K562 (cell line): ENCODE results near the gene MRPL28. TPM values are rescaled to one million over a fixed set of nuclear protein-coding genes. Genes with fewer than 3 reads are reported as not detected.

Experiments
- ATAC-seq: fragments of 200-7000 bp; cut with Tn5 transposase; 3 replicates; pipeline ENCODE4 v1.9.1; 2020; ENCODE audit warnings: moderate library complexity
- BruUV-seq: library from RNA; stranded (reverse); fragments of 400-500 nt; replicated peaks from 2 replicates; lab custom pipeline; 2021; lab: Mats Ljungman, UMichigan
- CTCF ChIA-PET: fragments of 300-600 bp; formaldehyde crosslinking; extraction: SDS; loops from one replicate; lab custom pipeline; 2021; ENCODE audit warnings: low intra/inter-chr PET ratio; lab: Yijun Ruan, JAX
- POLR2A ChIA-PET: fragments of 300-600, 350-650 bp; sonication (Branson Sonifier 250); formaldehyde crosslinking; extraction: SDS; loops from one replicate; lab custom pipeline; 2021; ENCODE audit warnings: antibody characterized with exemption, inconsistent platforms; lab: Yijun Ruan, JAX
- DNase-seq, 4 experiments: peaks; one replicate each; pipeline versions ENCODE4 v3.0.0 to v3.0.0-alpha.2; 2011 to 2018; ENCODE audit warnings: low spot score in 3 of 4, mixed read lengths in 3 of 4; ENCODE audit errors: extremely low read depth in 1 of 4
- FAIRE-seq: peaks from 2 replicates; lab custom pipeline; 2011; peaks lifted over from hg19 to GRCh38; lab: Jason Lieb, UNC
- H2AFZ ChIP-seq: 2 replicates; pipeline ENCODE4 v1.6.0; 2011; ENCODE audit warnings: low read depth, low read length, control low read depth, inconsistent platforms
- H3K27ac ChIP-seq: fragments of 200-600 bp; 3 replicates; pipeline ENCODE4 v1.8.0; 2011; ENCODE audit warnings: low read depth, mild to moderate bottlenecking, control low read depth, inconsistent platforms, low read length, moderate library complexity, mixed read lengths; ENCODE audit errors: extremely low read depth
- H3K27me3 ChIP-seq, 2 experiments: fragments of 300-600 bp in 1 of 2; 2 replicates in 1 of 2; 3 replicates in 1 of 2; pipeline versions ENCODE4 v1.6.0 to v1.8.0; 2011; ENCODE audit warnings: inconsistent platforms in 2 of 2, low read length in 2 of 2, mild to moderate bottlenecking in 1 of 2, mixed read lengths in 1 of 2, moderate library complexity in 1 of 2; ENCODE audit not compliant: control insufficient read depth in 2 of 2, insufficient read depth in 2 of 2
- H3K36me3 ChIP-seq: fragments of 300-600 bp; 3 replicates; pipeline ENCODE4 v1.8.0; 2011; ENCODE audit warnings: mild to moderate bottlenecking, low read length, inconsistent platforms; ENCODE audit not compliant: control insufficient read depth, insufficient read depth
- H3K4me1 ChIP-seq, 2 experiments: fragments of 200-600 bp in 1 of 2; replicated peaks in 1 of 2; 2 replicates in 1 of 2; 3 replicates in 1 of 2; pipeline versions ENCODE4 v1.5.1 to v1.8.0; 2011; ENCODE audit warnings: inconsistent platforms in 2 of 2, low read length in 2 of 2, mild to moderate bottlenecking in 1 of 2, mixed read lengths in 1 of 2, moderate library complexity in 1 of 2; ENCODE audit not compliant: control insufficient read depth in 2 of 2, insufficient read depth in 2 of 2
- H3K4me2 ChIP-seq: 2 replicates; pipeline ENCODE4 v1.6.1; 2011; ENCODE audit warnings: low read length, control low read depth, inconsistent platforms, mixed read lengths; ENCODE audit not compliant: insufficient read depth
- H3K4me3 ChIP-seq: fragments of 200-600 bp; sonication (generic), shearing (Covaris generic); 2 replicates; pipeline ENCODE4 v1.5.1; 2016; ENCODE audit warnings: control low read depth, inconsistent platforms
- H3K79me2 ChIP-seq: fragments of 200-600 bp; 3 replicates; pipeline ENCODE4 v1.8.0; 2011; ENCODE audit warnings: low read length, inconsistent platforms; ENCODE audit not compliant: control insufficient read depth, insufficient read depth
- H3K9ac ChIP-seq, 2 experiments: 2 replicates each; pipeline versions ENCODE4 v1.6.0 to v1.6.1; 2011; ENCODE audit warnings: low read depth in 2 of 2, low read length in 2 of 2, control low read depth in 1 of 2, inconsistent platforms in 1 of 2, mild to moderate bottlenecking in 1 of 2, mixed read lengths in 1 of 2; ENCODE audit not compliant: insufficient read depth in 1 of 2
- H3K9me1 ChIP-seq: one replicate; pipeline ENCODE4 v1.6.0; 2011; ENCODE audit warnings: inconsistent platforms, mild to moderate bottlenecking, low read length, moderate library complexity; ENCODE audit not compliant: control insufficient read depth, insufficient read depth
- H3K9me3 ChIP-seq: replicated peaks from 2 replicates; pipeline ENCODE4 v1.5.1; 2011; ENCODE audit warnings: low read depth, low read length, inconsistent platforms; ENCODE audit not compliant: control insufficient read depth, insufficient read depth
- H4K20me1 ChIP-seq: replicated peaks from 2 replicates; pipeline ENCODE4 v1.6.1; 2011; ENCODE audit warnings: low read length, inconsistent platforms, mixed read lengths; ENCODE audit not compliant: control insufficient read depth, insufficient read depth
- CEBPB ChIP-seq: fragments of 450-650 bp; IDR thresholded peaks from 2 replicates; pipeline ENCODE4 v1.6.1; 2016; ENCODE audit warnings: missing genetic modification characterization, missing compliant biosample characterization
- CREBBP ChIP-seq: IDR thresholded peaks from one replicate; pipeline ENCODE4 v1.6.1; 2012; ENCODE audit warnings: low read depth, mild to moderate bottlenecking, control low read depth, inconsistent platforms, low read length
- EP400 ChIP-seq: fragments of 450-650 bp; IDR thresholded peaks from 2 replicates; pipeline ENCODE4 v1.6.1; 2017; ENCODE audit warnings: antibody characterized with exemption, mild to moderate bottlenecking, moderate library complexity
- HSF4 ChIP-seq: fragments of 250-450 bp; sonication (Bioruptor Pico); IDR thresholded peaks from 2 replicates; pipeline ENCODE4 v2.1.2; 2022; ENCODE audit warnings: mild to moderate bottlenecking, moderate library complexity, borderline replicate concordance
- ID3 ChIP-seq, 2 experiments: fragments of 250-450 bp in 1 of 2; fragments of 450-650 bp in 1 of 2; sonication (Bioruptor Pico) in 1 of 2; IDR thresholded peaks; 2 replicates each; pipeline versions ENCODE4 v1.6.1 to v1.8.0; 2016 to 2021; ENCODE audit warnings: mild to moderate bottlenecking in 2 of 2, moderate library complexity in 2 of 2, missing compliant biosample characterization in 1 of 2, missing genetic modification characterization in 1 of 2
- PBX2 ChIP-seq, 2 experiments: IDR thresholded peaks in 1 of 2; conservative IDR thresholded peaks in 1 of 2; 2 replicates each; pipeline ENCODE4 v1.6.1; 2016; ENCODE audit warnings: low read depth in 2 of 2, mild to moderate bottlenecking in 1 of 2, missing compliant biosample characterization in 1 of 2, missing genetic modification characterization in 1 of 2, moderate library complexity in 1 of 2
- SETDB1 ChIP-seq: IDR thresholded peaks from one replicate; pipeline ENCODE4 v1.6.1; 2012; ENCODE audit warnings: low read length, control low read depth, inconsistent platforms
- TSC22D4 ChIP-seq: fragments of 450-650 bp; IDR thresholded peaks from 2 replicates; pipeline ENCODE4 v1.6.1; 2016; ENCODE audit warnings: missing genetic modification characterization, missing biosample characterization, control low read depth
- ZNF318 ChIP-seq, 2 experiments: fragments of 450-650 bp; IDR thresholded peaks; 2 replicates each; pipeline ENCODE4 v1.6.1; 2016; ENCODE audit warnings: mild to moderate bottlenecking in 2 of 2, borderline replicate concordance in 1 of 2, low read depth in 1 of 2, moderate library complexity in 1 of 2
- WGBS: fragments of 100-300 bp; shearing (Covaris generic); methylation state at CpG from one replicate; pipeline ENCODE4 v1.1.6; 2016; ENCODE audit warnings: low coverage, mixed read lengths; ENCODE audit not compliant: insufficient coverage; ENCODE audit errors: missing lambda C conversion rate; 5-methylcytosine and 5-hydroxymethylcytosine counted together
- in situ Hi-C: fragments of 300-500 bp; cut with MboI; formaldehyde crosslinking; loops from 4 replicates; pipeline ENCODE4 v1.15.0; 2018; ENCODE audit warnings: inconsistent platforms, mixed read lengths
- intact Hi-C: fragments of 100-400 bp; cut with micrococcal nuclease; formaldehyde crosslinking; loops from 2 replicates; pipeline ENCODE4 v1.14.2; 2022
- polyA plus RNA-seq, 8 experiments: library from polyadenylated mRNA; depleted of rRNA in 4 of 8; stranded (reverse) in 5 of 8; unstranded in 3 of 8; fragments of >200 nt; fragmentation: Nextera tagmentation in 2 of 8; fragmentation: Illumina TruSeq in 1 of 8; extraction: Ambion mirVana in 2 of 8; extraction: Trizol in 1 of 8; gene quantifications; 2 replicates each; pipeline versions ENCODE4 v1.2.1 to v1.2.3, GENCODE V29; 2011 to 2014; ENCODE audit warnings: inconsistent platforms in 1 of 8, missing spikeins in 1 of 8
- total RNA-seq, 7 experiments: library from RNA; depleted of rRNA in 6 of 7; stranded (reverse); fragments of >200 nt in 6 of 7; fragmentation: Illumina TruSeq in 2 of 7; extraction: Trizol in 2 of 7; gene quantifications; 2 replicates each; pipeline versions ENCODE4 v1.2.1 to v1.2.3, GENCODE V29; 2011 to 2021; ENCODE audit warnings: low replicate concordance in 1 of 7

MRPL28 gene
- total and polyA plus RNA-seq, 9 of the 15 experiments (the other 6 are each of a cell fraction or from before 2014, with no cell fraction given): 2.5 to 323 (median 175) TPM

GRCh38 chr16:336269-336668 lies 34.1 kb downstream of the MRPL28 start:
- Histone ChIP-seq H3K9ac (0 out of 4 replicates have a peak overlapping the region, but pooled peaks of 1 of the 2 experiments have one; percentile 37), H3K36me3 (peaks cover 5% of the 10 kb centered on the region; the same call in 2 of the 3 replicates), H3K4me1 (peaks cover 45 to 55% of the 10 kb centered on the region in 2 experiments), H4K20me1 (peaks cover 43% of the 10 kb centered on the region), H3K4me2 (peak overlapping the region; percentile 57), H3K9me3 (0 out of 2 replicates have a peak, but pooled peaks cover 1% of the 10 kb centered on the region), H3K9me1 (peaks cover 5% of the 10 kb centered on the region), H3K27ac (peak overlapping the region; percentile 43; the same call in 1 of the 3 replicates), H3K27me3 (no peaks in the 10 kb centered on the region), H2AFZ (no peak overlapping the region), H3K4me3 (no peak overlapping the region), H3K79me2 (peaks cover 98% of the 10 kb centered on the region)
- intact Hi-C loops (no loop called here), in situ Hi-C loops (no loop called here)
- FAIRE-seq (peak; percentile 69), ATAC-seq (peak; percentile 25), DNase-seq (no peak)
- CTCF ChIA-PET: no interaction called here
- 49% methylated on average over 11 of the region's 11 CpGs for WGBS
- POLR2A ChIA-PET: interaction anchor here (0.6 to 3.0 kb wide), 4 partner anchors 10 to 45 kb away, joined by 3 to 22 read pairs (median 10); partner anchors contain the start of gene AXIN1
- no TSS peak for BruUV-seq
- TF ChIP-seq ID3 (CRISPR knock-in tag; IDR thresholded peaks at IDR 0.05) (no peak), ID3 (tag; IDR thresholded peaks at IDR 0.05) (no peak), EP400 (0 out of 2 replicates have a peak, but pooled peaks have one; percentile 5), HSF4 (no peak), CREBBP (no peak), ZNF318 (IDR thresholded peaks at IDR 0.05; ENCODE audit: borderline replicate concordance in 1 of 2, low read depth in 1 of 2) (no peak), SETDB1 (no peak), CEBPB (tag) (no peak), TSC22D4 (no peak), PBX2 (CRISPR knock-in tag; IDR thresholded peaks at IDR 0.05; ENCODE audit: low read depth) (no peak), PBX2 (tag; conservative IDR thresholded peaks at IDR 0.05; ENCODE audit: low read depth) (peak; percentile 64)
